Effector memory CD4-positive, alpha-beta T cell (primary cell): ENCODE measurements around the gene ELFN2.

ENCODE experiments used
- DNase-seq, 3 donors: peaks; one replicate each; pipeline ENCODE4 v3.0.0-alpha.2; 2020
- H3K27ac ChIP-seq: 2 replicates; pipeline ENCODE4 v1.7.0; 2013; ENCODE audit warnings: mild to moderate bottlenecking, low read length, moderate library complexity; ENCODE audit not compliant: insufficient read depth, poor library complexity, severe bottlenecking
- H3K27me3 ChIP-seq: replicated peaks from 2 replicates; pipeline ENCODE4 v1.7.0; 2013; ENCODE audit warnings: mild to moderate bottlenecking, low read length; ENCODE audit not compliant: insufficient read depth, control insufficient read depth, poor library complexity, severe bottlenecking
- H3K36me3 ChIP-seq: 2 replicates; pipeline ENCODE4 v1.7.0; 2013; ENCODE audit warnings: mild to moderate bottlenecking, low read length, moderate library complexity; ENCODE audit not compliant: control insufficient read depth, insufficient read depth
- H3K4me1 ChIP-seq: 2 replicates; pipeline ENCODE4 v1.7.0; 2013; ENCODE audit warnings: low read length, mild to moderate bottlenecking; ENCODE audit not compliant: control insufficient read depth, insufficient read depth, poor library complexity, severe bottlenecking
- H3K4me3 ChIP-seq: 2 replicates; pipeline ENCODE4 v1.7.0; 2013; ENCODE audit warnings: low read length, low read depth, mild to moderate bottlenecking; ENCODE audit not compliant: insufficient read depth, poor library complexity, severe bottlenecking
- H3K9me3 ChIP-seq: 2 replicates; pipeline ENCODE4 v1.7.0; 2013; ENCODE audit warnings: mild to moderate bottlenecking, low read length, moderate library complexity; ENCODE audit not compliant: control insufficient read depth

The ELFN2 gene

GRCh38 chr22:37413546-37413945 is 13.7 kb downstream of the ELFN2 start:
- Histone ChIP-seq H3K27me3 (peaks cover 11% of the 10 kb centered on the region), H3K4me1 (peaks cover 9% of the 10 kb centered on the region), H3K4me3 (no peak overlapping the region), H3K9me3 (no peaks in the 10 kb centered on the region), H3K36me3 (no peaks in the 10 kb centered on the region), H3K27ac (no peak overlapping the region)
- no peak for DNase-seq

GRCh38 chr22:37412495-37413250 is 14.6 kb downstream of the ELFN2 start:
- H3K27ac ChIP-seq: no peak overlapping the region
- no peak overlapping the region for H3K4me3 ChIP-seq
- H3K4me1 ChIP-seq: peaks cover 9% of the 10 kb centered on the region
- H3K36me3 ChIP-seq: no peaks in the 10 kb centered on the region
- no peaks in the 10 kb centered on the region for H3K9me3 ChIP-seq
- H3K27me3 ChIP-seq: peaks cover 11% of the 10 kb centered on the region
- DNase-seq: no peak

GRCh38 chr22:37411655-37412054 is 15.6 kb downstream of the ELFN2 start:
- Histone ChIP-seq H3K9me3 (no peaks in the 10 kb centered on the region), H3K4me3 (no peak overlapping the region), H3K27me3 (peaks cover 6% of the 10 kb centered on the region), H3K27ac (no peak overlapping the region), H3K4me1 (peaks cover 8% of the 10 kb centered on the region), H3K36me3 (no peaks in the 10 kb centered on the region)
- DNase-seq: no peak

GRCh38 chr22:37410174-37411055 is 16.9 kb downstream of the ELFN2 start:
- Histone ChIP-seq H3K27ac (no peak overlapping the region), H3K4me3 (no peak overlapping the region), H3K9me3 (no peaks in the 10 kb centered on the region), H3K27me3 (no peaks in the 10 kb centered on the region), H3K36me3 (no peaks in the 10 kb centered on the region), H3K4me1 (no peaks in the 10 kb centered on the region)
- DNase-seq: no peak

GRCh38 chr22:37409459-37410050 is 17.7 kb downstream of the ELFN2 start:
- Histone ChIP-seq H3K4me1 (no peaks in the 10 kb centered on the region), H3K27me3 (no peaks in the 10 kb centered on the region), H3K36me3 (no peaks in the 10 kb centered on the region), H3K9me3 (no peaks in the 10 kb centered on the region), H3K27ac (no peak overlapping the region), H3K4me3 (no peak overlapping the region)
- no peak for DNase-seq

GRCh38 chr22:37409031-37409430 is 18.2 kb downstream of the ELFN2 start:
- Histone ChIP-seq H3K4me1 (no peaks in the 10 kb centered on the region), H3K27me3 (no peaks in the 10 kb centered on the region), H3K36me3 (no peaks in the 10 kb centered on the region), H3K4me3 (no peak overlapping the region), H3K9me3 (no peaks in the 10 kb centered on the region), H3K27ac (no peak overlapping the region)
- DNase-seq: no peak

- Histone ChIP-seq H3K27me3 (no peaks in the 10 kb centered on the region), H3K4me3 (no peak overlapping the region), H3K36me3 (no peaks in the 10 kb centered on the region), H3K27ac (no peak overlapping the region), H3K4me1 (no peaks in the 10 kb centered on the region), H3K9me3 (no peaks in the 10 kb centered on the region)
- no peak for DNase-seq
Measured at GRCh38 chr22:37407856-37408255, 19.4 kb downstream of the ELFN2 start.

GRCh38 chr22:37406441-37407235 is 20.6 kb downstream of the ELFN2 start:
- Histone ChIP-seq H3K4me1 (no peaks in the 10 kb centered on the region), H3K36me3 (no peaks in the 10 kb centered on the region), H3K27ac (no peak overlapping the region), H3K27me3 (no peaks in the 10 kb centered on the region), H3K9me3 (no peaks in the 10 kb centered on the region), H3K4me3 (no peak overlapping the region)
- no peak for DNase-seq

GRCh38 chr22:37404091-37404490 is 23.2 kb downstream of the ELFN2 start:
- no peaks in the 10 kb centered on the region for H3K9me3 ChIP-seq
- no peak for DNase-seq
- no peak overlapping the region for H3K27ac ChIP-seq
- H3K4me3 ChIP-seq: no peak overlapping the region
- H3K4me1 ChIP-seq: no peaks in the 10 kb centered on the region
- no peaks in the 10 kb centered on the region for H3K27me3 ChIP-seq
- H3K36me3 ChIP-seq: no peaks in the 10 kb centered on the region
